WTC11 (cell line): ENCODE data around the gene ABHD12B.

Source experiments
- ESRRA ChIP-seq: sonication (generic); formaldehyde crosslinking; IDR thresholded peaks from 2 replicates; pipeline ENCODE4 v1.8.1; 2022; ENCODE audit warnings: mild to moderate bottlenecking, missing genetic modification reagents, borderline replicate concordance
- FOXP1 ChIP-seq: sonication (generic); formaldehyde crosslinking; IDR thresholded peaks from 2 replicates; pipeline ENCODE4 v1.8.0; 2022; ENCODE audit warnings: missing genetic modification reagents, mild to moderate bottlenecking, moderate library complexity, borderline replicate concordance
- GABPB1 ChIP-seq: sonication (generic); formaldehyde crosslinking; IDR thresholded peaks from 2 replicates; pipeline ENCODE4 v1.8.1; 2023; ENCODE audit warnings: mild to moderate bottlenecking, missing genetic modification reagents
- MXD4 ChIP-seq: fragments of 250-450 bp; sonication (Bioruptor Pico); IDR thresholded peaks from 2 replicates; pipeline ENCODE4 v1.8.0; 2021; ENCODE audit warnings: mild to moderate bottlenecking, moderate library complexity, borderline replicate concordance
- ZNF219 ChIP-seq: sonication (generic); formaldehyde crosslinking; IDR thresholded peaks from 2 replicates; pipeline ENCODE4 v1.8.0; 2023; ENCODE audit warnings: missing genetic modification reagents, mild to moderate bottlenecking, borderline replicate concordance
- TF ChIP-seq, protein P1 (sequence below): fragments of 200-600 bp; IDR thresholded peaks from 2 replicates; pipeline ENCODE4 v1.8.0; 2022; ENCODE audit warnings: antibody characterized with exemption
- TF ChIP-seq, protein P2 (sequence below): sonication (generic); formaldehyde crosslinking; IDR thresholded peaks from 2 replicates; pipeline ENCODE4 v1.8.0; 2022; ENCODE audit warnings: missing genetic modification reagents
- TF ChIP-seq, protein P3 (sequence below): sonication (generic); formaldehyde crosslinking; IDR thresholded peaks from 2 replicates; pipeline ENCODE4 v1.8.0; 2022; ENCODE audit warnings: mild to moderate bottlenecking, missing genetic modification reagents

DNA sequence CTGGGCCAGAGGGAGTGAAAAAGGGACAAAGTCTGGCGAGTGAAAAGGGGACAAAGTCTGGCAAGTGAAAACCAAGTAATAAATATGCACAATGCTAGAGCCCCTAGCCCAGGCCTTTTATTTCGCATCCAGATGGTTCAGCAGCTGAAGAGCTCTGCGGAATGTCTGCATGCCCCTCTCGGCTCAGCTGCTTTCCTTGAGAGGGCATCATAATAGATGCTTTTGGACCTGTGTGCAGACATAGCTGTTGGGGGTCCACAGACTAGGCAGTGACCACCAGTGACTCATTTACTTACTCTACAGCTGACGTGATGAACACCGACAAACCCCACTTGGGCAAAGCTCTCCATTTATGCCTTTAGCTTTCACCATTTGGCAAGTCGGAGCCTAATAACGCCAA, 45.2 kb upstream of the ABHD12B start:
- TF ChIP-seq GABPB1 (CRISPR knock-in tag) (no peak), FOXP1 (no peak), MXD4 (CRISPR knock-in tag) (no peak), ESRRA (CRISPR knock-in tag) (no peak), ZNF219 (no peak)
- TF ChIP-seq, protein P1, sequence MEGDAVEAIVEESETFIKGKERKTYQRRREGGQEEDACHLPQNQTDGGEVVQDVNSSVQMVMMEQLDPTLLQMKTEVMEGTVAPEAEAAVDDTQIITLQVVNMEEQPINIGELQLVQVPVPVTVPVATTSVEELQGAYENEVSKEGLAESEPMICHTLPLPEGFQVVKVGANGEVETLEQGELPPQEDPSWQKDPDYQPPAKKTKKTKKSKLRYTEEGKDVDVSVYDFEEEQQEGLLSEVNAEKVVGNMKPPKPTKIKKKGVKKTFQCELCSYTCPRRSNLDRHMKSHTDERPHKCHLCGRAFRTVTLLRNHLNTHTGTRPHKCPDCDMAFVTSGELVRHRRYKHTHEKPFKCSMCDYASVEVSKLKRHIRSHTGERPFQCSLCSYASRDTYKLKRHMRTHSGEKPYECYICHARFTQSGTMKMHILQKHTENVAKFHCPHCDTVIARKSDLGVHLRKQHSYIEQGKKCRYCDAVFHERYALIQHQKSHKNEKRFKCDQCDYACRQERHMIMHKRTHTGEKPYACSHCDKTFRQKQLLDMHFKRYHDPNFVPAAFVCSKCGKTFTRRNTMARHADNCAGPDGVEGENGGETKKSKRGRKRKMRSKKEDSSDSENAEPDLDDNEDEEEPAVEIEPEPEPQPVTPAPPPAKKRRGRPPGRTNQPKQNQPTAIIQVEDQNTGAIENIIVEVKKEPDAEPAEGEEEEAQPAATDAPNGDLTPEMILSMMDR: no peak
- TF ChIP-seq, protein P2, sequence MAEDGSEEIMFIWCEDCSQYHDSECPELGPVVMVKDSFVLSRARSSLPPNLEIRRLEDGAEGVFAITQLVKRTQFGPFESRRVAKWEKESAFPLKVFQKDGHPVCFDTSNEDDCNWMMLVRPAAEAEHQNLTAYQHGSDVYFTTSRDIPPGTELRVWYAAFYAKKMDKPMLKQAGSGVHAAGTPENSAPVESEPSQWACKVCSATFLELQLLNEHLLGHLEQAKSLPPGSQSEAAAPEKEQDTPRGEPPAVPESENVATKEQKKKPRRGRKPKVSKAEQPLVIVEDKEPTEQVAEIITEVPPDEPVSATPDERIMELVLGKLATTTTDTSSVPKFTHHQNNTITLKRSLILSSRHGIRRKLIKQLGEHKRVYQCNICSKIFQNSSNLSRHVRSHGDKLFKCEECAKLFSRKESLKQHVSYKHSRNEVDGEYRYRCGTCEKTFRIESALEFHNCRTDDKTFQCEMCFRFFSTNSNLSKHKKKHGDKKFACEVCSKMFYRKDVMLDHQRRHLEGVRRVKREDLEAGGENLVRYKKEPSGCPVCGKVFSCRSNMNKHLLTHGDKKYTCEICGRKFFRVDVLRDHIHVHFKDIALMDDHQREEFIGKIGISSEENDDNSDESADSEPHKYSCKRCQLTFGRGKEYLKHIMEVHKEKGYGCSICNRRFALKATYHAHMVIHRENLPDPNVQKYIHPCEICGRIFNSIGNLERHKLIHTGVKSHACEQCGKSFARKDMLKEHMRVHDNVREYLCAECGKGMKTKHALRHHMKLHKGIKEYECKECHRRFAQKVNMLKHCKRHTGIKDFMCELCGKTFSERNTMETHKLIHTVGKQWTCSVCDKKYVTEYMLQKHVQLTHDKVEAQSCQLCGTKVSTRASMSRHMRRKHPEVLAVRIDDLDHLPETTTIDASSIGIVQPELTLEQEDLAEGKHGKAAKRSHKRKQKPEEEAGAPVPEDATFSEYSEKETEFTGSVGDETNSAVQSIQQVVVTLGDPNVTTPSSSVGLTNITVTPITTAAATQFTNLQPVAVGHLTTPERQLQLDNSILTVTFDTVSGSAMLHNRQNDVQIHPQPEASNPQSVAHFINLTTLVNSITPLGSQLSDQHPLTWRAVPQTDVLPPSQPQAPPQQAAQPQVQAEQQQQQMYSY (CRISPR knock-in tag): no peak
- TF ChIP-seq, protein P3, sequence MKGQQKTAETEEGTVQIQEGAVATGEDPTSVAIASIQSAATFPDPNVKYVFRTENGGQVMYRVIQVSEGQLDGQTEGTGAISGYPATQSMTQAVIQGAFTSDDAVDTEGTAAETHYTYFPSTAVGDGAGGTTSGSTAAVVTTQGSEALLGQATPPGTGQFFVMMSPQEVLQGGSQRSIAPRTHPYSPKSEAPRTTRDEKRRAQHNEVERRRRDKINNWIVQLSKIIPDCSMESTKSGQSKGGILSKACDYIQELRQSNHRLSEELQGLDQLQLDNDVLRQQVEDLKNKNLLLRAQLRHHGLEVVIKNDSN (CRISPR knock-in tag): no peak
